HUDEP-2 (cell line): Measurements from ENCODE around the gene ADARB2.

Experiments used
- DNase-seq, 76 experiments: peaks; one replicate each; lab custom pipeline; 2025; ENCODE audit not compliant: unreplicated experiment in 76 of 76; lab: John Stamatoyannopoulos, UW

The ADARB2 gene

DNA sequence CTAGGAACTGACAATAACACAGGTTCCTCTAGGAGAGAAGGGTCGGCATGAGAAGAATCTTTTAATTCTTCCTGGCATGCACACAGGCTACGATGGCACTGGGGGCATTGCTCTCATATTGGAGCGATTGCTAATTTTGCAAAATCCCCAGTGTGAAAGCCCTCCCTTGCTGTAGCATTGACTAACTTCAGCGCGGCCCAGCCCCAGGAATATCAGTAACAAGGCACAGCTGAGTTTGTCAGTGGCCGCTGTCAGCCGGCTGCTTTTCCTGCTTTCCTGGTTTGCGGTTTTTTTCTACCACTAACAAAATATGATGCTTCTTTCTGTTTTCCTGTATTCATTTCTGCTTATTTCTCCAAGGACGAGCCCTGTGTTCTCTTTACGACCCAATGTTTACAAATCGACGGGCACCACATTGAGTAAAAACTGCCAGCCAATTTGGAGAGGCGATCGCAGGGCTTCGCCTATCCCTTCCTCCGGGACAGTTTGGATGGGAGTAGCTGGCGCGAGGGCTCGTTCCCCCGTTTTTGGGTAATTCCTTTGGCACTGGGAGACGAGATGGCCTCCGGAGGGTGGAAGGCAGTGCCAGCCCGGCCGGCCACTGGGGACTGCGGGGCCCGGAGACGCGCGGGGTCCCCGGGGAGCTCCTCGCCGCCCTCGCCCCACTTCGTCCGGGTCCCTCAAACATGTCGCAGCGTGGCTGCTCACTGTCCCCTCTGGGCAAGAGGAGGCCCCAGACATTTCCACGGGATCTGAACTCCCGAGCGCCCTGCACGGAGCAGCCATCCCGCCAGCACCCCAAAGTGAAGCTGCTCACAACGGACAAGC, 967 bp downstream of the ADARB2 start:
- no peak for DNase-seq

- no peak for DNase-seq
These were observed 1.8 kb downstream of the ADARB2 start for GRCh38 chr10:1735562-1735961.

DNA sequence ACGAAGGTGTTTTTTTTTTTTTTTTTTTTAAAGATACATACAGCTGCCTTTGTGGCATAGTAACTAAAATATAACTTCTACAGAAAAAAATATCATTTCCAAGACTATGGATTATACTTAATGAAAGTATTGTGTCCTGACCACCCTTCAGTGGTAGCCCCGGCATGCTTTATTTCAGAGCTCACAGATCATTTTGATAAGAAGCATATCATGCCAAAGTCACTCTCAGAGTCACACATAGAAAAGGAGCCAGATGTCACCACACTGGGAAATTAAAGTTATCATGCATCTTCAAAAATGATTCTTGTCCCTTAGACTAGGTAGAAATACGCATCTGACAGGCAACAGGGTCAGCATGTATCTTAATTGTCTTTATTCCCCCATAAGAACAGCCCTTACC, 3.0 kb downstream of the ADARB2 start:
- no peak for DNase-seq

DNA sequence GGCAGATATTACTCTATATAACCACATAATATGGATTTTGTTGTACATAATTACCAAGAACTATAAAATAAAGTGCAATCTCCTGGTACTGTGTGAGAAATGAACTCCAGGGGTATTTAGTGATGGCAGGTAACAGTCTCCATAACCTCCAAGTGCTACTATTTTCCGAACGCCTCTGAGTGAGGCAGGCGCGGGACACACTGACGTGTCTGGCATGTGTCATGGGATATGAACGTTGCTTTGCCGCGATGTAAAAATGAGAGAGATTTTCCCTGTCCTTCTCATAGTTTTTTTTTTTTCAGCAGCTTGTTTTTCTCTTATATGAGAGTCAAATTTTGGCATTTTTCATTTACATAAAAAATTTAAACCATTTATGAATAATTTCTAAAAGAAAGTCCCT, 3.6 kb downstream of the ADARB2 start:
- DNase-seq = no peak

DNA sequence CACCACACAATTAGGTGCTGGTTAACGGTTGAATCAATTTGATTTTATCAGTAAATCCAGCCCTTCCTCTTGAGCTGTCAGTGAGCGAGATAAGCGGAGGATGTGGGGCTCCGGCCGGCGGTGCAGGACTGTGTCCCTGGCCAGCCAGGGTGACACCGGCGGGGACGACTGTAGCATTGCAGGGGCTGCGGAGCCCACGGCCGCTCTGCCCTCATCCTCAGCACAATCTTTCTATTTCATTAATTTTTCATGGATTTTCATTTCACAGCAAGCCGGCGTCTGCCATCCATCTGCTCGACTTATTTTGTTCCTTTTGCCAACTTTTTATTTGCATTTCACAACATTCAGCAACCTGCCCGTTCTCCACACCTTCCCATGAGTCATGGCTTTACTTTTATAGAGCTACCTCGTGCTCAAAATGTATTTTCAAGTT, 4.7 kb downstream of the ADARB2 start:
- DNase-seq = no peak

DNA sequence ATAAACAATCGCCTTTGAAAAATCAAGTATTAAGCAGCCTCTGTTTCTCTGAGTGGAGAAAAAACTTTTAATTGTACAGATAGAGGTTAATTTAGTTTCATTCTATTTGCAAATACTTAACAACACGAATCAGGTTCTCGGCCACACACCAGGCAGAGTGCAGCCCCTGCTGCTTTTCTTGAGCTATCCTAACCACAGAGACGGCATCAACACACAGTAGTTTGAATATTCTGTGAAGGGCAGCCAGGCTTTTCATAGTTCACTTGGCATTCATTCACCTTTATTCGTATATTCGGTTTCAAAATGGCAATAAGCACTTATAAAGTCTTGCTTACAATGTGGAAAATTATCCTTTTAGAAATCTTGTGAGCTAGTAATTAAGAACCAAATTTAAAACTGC, 5.7 kb downstream of the ADARB2 start:
- no peak for DNase-seq

DNA sequence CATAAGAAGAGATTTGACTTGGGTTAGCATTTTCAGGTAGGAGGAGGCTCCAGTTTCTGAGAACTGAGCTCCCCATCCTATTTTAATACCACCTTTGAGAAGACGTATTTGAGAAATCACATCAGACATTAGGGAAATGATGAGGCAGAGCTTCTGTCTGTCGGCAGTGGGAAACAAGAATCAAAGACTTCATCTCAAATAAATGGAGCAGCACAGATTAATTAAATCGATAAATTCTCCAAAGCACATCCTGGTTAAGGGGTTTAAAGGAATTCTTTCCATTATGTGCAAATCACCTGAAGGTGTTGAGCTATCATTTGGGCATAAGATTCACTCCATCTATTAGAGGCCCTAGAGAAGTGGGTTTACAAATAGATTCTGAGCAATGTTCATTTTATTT, 7.6 kb downstream of the ADARB2 start:
- DNase-seq = no peak

DNA sequence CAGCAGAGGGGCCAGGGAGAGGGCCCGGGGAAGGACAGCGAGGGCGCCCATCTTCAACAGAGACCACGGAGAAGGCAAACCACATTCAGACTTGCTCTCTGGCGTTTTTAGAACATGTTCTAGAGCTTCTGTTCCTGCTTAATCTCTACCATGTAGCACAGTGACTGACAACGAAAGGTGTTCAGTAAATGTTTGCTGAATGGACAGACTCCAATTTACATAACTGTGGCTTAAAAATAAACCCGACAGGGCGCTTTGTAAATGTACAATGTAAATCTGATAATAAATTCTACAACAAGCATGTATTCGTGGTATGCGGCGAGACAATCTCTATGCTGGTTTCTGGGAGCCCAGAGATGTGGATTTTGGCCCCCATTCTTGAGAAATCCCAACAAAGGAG, 10.5 kb downstream of the ADARB2 start:
- no peak for DNase-seq

DNA sequence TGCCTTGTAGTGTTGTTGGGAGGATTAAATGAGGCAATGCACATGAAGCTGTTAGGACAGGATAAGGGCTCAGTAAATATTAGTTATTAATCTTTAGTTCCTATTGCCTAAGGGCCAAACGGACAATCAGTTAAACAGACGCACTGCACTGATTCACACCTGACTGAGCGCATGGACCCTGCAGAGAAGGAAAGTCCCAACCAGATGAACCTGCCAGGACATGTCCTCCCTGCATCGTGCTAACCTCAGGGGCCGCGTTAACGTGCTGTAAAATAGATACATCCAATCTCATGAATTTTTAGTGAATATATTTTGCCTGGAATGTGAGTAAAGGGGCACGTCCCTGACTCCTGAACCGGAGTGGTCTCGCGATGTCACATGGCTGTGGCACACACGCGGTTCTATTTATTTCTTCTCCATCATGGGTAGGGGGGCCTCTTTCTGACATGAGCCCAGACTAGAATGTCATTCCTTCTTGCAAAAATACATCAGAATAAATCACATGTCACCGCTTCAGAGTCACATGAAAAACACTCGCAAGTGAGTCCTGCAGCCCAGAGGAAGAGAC, 12.3 kb downstream of the ADARB2 start:
- no peak for DNase-seq

DNA sequence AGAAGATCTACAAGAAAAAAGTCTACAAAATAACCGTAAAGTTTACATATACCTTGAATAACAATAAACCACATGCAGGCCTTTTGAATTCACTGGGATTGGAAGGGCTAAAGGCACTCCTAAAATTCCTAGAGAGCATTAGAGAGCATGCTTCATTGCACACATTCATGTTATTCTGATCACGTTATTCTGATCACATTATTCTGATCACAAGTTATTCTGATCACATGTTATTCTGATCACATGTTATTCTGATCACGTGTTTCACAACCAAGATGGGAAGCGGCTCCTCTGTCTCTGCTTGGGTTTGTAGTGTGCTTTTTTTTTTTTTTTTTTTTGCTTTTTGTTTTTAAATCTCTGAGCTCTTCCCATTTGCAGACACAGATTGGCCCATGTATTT, 20.5 kb downstream of the ADARB2 start:
- no peak for DNase-seq

GRCh38 chr10:1715821-1716220, 21.5 kb downstream of the ADARB2 start:
- DNase-seq = peak in 1 of 76 experiments; percentile 5

DNA sequence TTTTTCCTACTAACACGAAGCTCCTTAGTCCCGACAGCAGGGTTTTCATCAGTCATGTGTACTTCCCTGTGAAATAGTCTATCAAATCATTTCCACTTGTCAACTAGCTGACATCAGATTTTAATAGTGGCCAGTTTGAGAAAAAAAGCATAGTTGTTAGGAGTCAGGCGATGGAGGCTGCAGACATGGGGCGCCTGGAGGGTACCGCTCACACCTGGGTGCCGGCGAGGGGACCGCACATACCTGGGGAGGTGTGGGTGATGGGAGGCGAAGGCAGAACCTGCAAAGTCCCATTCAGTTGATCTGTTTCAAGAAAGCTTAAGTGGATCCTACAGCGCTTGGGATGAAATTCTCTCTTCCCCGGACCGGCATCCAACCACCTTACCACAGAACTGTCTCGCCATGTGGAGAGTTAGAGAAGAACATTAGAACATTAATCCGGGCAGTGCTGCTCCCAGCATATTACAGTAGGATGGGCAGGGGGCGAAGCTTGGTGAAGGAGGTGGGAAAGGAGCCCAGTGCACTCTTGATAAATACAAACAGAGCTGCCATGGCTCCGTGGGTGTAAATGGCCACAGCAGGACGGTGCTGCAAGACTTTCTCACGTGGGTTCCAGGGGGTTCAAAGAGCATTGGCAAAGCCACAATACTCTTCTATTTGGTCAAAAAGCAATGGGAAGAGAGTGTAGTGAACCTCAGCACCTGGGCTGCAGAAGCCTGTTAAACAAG, 24.2 kb downstream of the ADARB2 start:
- DNase-seq = no peak

- DNase-seq = no peak
These were observed 25.0 kb downstream of the ADARB2 start for GRCh38 chr10:1712314-1712713.

DNA sequence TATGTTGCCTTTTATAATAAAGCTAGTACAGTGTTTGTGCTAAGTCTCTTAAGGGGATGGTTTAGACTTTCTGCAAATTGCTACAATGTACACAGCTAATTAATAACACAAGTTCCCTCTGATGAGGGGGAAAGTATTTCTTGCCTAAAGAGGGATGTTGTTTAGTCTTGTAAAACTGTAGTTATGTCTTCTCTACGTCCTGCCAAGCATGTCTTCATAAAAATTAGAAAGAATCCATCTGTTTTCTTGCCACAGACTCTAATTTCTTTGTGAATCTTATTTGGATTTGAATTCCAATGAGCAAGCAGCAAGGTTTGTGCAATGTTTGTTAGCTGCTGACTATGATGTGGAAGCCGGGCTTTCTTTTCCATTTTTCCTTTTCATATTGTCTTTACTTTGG, 28.2 kb downstream of the ADARB2 start:
- no peak for DNase-seq

DNA sequence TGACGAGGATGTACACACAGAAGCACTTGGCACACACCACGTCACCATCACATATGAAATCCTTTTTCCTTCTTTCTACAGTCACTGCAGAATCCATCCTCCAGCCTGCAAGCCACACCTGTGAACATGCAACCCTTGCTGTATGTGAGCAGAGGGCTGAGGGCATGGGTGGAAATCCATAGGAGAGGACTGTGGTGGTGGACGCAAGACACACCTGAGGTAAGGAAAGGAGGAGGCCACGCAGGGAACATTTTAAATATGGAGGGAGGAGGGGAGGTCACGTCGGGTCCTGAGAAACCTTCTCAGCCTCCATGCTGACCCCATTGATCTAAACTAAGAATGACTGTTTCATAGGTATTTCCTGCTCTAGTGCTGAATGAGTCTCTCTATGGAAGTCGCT, 28.6 kb downstream of the ADARB2 start:
- DNase-seq = no peak

- DNase-seq = no peak
These were observed 30.6 kb downstream of the ADARB2 start for GRCh38 chr10:1706711-1707110.

- DNase-seq = no peak
These were observed 31.1 kb downstream of the ADARB2 start for GRCh38 chr10:1706256-1706655.

DNA sequence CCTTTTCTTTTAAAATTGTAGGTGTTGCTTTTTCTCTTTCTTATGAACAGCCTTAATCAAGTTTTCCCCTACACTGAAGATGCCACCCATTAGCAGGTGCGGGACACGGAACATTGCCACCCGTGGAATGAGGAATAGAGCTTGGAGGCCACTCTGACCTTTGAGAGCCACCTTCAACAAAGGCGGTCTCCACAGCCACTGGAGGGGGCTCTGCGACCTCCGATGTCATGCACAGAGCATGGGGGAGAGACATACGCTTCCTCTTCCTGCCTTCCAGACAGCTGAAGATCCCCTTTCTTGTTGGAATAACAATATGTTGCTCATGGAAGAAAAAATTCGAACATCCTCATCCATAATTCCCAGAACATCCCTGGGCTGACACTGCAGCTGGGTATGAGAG, 39.1 kb downstream of the ADARB2 start:
- no peak for DNase-seq

GRCh38 chr10:1696106-1696505, 41.2 kb downstream of the ADARB2 start:
- DNase-seq = no peak

GRCh38 chr10:1690086-1690485, 47.2 kb downstream of the ADARB2 start:
- no peak for DNase-seq

DNA sequence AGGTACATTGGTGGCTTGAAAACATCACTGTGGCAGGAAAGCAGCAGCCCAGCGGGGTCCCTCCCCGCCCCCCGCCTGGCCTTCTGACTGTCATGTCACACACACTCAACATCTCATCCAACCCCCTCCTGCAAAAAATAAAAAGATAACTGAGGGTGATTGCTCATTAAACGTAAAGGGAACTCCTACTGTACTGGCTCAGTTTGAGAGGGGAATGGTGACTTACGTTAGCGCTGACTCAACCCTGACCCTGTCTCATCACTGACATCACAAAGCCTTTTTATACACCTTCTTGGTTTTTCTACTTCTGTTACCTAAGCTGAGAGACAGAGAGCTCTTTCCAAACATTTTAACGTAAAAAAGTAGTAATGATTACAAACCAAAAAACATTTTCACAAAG, 48.8 kb downstream of the ADARB2 start:
- DNase-seq = no peak

DNA sequence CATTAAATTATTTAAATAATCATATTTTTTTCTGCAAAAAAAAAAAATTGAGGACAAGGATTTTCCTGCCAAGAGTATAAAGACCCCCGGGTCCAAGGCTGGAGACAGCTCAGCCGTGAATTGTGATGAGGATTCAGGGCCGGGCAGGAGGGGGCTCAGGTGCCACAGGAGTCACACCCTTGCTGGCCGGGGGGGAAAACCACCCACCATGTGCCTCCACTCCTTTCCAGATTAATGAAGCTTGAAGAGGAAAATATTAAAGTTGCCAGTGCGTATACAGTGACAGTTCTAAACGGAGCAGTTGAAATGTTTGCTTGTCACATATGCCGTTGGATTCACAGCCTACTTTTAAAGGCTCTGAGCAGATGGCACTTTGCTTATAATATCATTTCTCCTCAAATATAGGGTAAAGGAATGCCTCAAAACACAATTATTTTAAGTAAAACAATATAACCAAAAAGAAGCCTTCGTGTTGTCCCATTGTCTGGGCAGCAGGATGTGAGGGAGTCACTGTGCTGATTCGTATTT, 49.6 kb downstream of the ADARB2 start:
- DNase-seq = no peak
